Measurements from ENCODE around the gene DNAJB9. TPM values are rescaled to one million over a fixed set of nuclear protein-coding genes. Genes with fewer than 3 reads are reported as not detected.

DNAJB9 gene
- total and polyA plus RNA-seq, 2 of the 8 experiments (the other 6 are each of a cell fraction or from before 2014, with no cell fraction given), result 1.8 to 9.7 TPM

DNA sequence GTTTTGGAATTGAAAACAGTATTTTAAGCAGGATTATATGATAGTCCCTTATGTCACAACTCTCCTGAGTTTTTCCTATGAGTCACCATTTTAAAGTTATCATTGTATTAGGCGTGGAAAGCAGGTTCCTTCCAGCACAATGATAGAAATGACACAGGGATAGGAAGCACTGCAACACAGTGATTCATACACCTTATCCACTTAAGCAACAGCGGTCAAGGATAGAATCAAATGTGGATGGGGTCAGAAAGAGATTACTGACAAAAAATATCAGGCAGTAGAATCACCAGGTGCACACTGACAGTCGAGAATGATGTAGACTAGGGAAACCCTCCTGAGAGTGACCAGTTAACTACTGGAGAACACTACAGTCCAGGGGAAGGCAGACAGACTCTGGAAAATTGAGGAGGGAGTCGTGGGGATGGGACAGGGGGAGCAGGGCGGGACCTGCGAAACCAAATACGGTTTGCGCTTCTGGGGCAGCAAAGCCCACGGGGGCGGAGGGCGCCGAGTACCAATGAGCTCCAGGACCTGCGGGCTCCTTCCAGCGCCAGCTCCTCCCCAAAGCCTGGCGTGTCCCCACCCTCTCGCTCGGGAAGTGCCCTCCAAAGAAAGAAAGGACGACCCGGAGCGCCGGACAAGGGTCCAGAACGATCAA lies 44.2 kb upstream of the DNAJB9 start (continued):
- TF ChIP-seq RAD21 (IDR thresholded peaks at IDR 0.05 in 1 of 2, conservative IDR thresholded peaks at IDR 0.05 in 1 of 2; ENCODE audit: low read depth in 2 of 2, low read length in 2 of 2) (no peak), EGR1 (IDR thresholded peaks at IDR 0.05; ENCODE audit: borderline replicate concordance, low read depth, low read length) (peak; percentile 26; the same call in 1 of the 2 replicates), GTF2F1 (IDR thresholded peaks at IDR 0.05; ENCODE audit: borderline replicate concordance, low read depth, low read length) (no peak), PHF8 (conservative IDR thresholded peaks at IDR 0.05; ENCODE audit: low read depth, low read length) (peak; percentile 83; the same call in 1 of the 2 replicates), HDAC2 (IDR thresholded peaks at IDR 0.05; ENCODE audit: borderline replicate concordance in 1 of 2, low read depth in 2 of 2, low read length in 2 of 2) (no peak; a peak in 1 of 4 replicates), RBBP5 (IDR thresholded peaks at IDR 0.05; ENCODE audit: borderline replicate concordance, low read depth, low read length) (no peak), SUZ12 (IDR thresholded peaks at IDR 0.05; ENCODE audit: low read length) (no peak)
- TF ChIP-seq, protein P1, sequence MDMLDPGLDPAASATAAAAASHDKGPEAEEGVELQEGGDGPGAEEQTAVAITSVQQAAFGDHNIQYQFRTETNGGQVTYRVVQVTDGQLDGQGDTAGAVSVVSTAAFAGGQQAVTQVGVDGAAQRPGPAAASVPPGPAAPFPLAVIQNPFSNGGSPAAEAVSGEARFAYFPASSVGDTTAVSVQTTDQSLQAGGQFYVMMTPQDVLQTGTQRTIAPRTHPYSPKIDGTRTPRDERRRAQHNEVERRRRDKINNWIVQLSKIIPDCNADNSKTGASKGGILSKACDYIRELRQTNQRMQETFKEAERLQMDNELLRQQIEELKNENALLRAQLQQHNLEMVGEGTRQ (IDR thresholded peaks at IDR 0.05; ENCODE audit: low read length), result no peak
